HL-60 (cell line): ENCODE data around the gene IFITM10.

Source experiments
- DNase-seq, 2 experiments: peaks; one replicate each; pipeline ENCODE4 v3.0.0-alpha.2; 2010 to 2020; ENCODE audit warnings: low read depth in 1 of 2, low spot score in 1 of 2
- H3K27ac ChIP-seq: fragments of 250-450 bp; sonication (Bioruptor Pico); replicated peaks from 2 replicates; pipeline ENCODE4 v1.5.1; 2020; ENCODE audit warnings: mild to moderate bottlenecking, moderate library complexity
- H3K27me3 ChIP-seq: fragments of 250-450 bp; sonication (Bioruptor Pico); 2 replicates; pipeline ENCODE4 v1.5.1; 2021; ENCODE audit warnings: mild to moderate bottlenecking, moderate library complexity; ENCODE audit not compliant: insufficient read depth, poor library complexity, severe bottlenecking
- H3K4me3 ChIP-seq: replicated peaks from 2 replicates; pipeline ENCODE4 v1.5.1; 2011; ENCODE audit warnings: mild to moderate bottlenecking, control low read depth, low read length; ENCODE audit not compliant: insufficient read depth
- GABPA ChIP-seq: IDR thresholded peaks from 2 replicates; pipeline ENCODE4 v1.6.1; 2012; ENCODE audit warnings: low read depth
- POLR2AphosphoS5 ChIP-seq: IDR thresholded peaks from 2 replicates; pipeline ENCODE4 v1.6.1; 2012; ENCODE audit warnings: low read depth
- SPI1 ChIP-seq: IDR thresholded peaks from 2 replicates; pipeline ENCODE4 v1.6.1; 2012; ENCODE audit warnings: low read depth, mild to moderate bottlenecking, borderline replicate concordance
- TF ChIP-seq, protein P1 (sequence below): IDR thresholded peaks from 2 replicates; pipeline ENCODE4 v1.6.1; 2012; ENCODE audit warnings: low read depth; ENCODE audit not compliant: insufficient replicate concordance
- TF ChIP-seq, protein P2 (sequence below): IDR thresholded peaks from one replicate; pipeline ENCODE4 v1.5.1; 2011; ENCODE audit warnings: low read length, control low read depth, inconsistent platforms; ENCODE audit not compliant: insufficient read depth

Gene IFITM10

GRCh38 chr11:1728931-1729691 is 21.3 kb downstream of the IFITM10 start:
- H3K27ac ChIP-seq: no peak overlapping the region
- TF ChIP-seq, protein P1, sequence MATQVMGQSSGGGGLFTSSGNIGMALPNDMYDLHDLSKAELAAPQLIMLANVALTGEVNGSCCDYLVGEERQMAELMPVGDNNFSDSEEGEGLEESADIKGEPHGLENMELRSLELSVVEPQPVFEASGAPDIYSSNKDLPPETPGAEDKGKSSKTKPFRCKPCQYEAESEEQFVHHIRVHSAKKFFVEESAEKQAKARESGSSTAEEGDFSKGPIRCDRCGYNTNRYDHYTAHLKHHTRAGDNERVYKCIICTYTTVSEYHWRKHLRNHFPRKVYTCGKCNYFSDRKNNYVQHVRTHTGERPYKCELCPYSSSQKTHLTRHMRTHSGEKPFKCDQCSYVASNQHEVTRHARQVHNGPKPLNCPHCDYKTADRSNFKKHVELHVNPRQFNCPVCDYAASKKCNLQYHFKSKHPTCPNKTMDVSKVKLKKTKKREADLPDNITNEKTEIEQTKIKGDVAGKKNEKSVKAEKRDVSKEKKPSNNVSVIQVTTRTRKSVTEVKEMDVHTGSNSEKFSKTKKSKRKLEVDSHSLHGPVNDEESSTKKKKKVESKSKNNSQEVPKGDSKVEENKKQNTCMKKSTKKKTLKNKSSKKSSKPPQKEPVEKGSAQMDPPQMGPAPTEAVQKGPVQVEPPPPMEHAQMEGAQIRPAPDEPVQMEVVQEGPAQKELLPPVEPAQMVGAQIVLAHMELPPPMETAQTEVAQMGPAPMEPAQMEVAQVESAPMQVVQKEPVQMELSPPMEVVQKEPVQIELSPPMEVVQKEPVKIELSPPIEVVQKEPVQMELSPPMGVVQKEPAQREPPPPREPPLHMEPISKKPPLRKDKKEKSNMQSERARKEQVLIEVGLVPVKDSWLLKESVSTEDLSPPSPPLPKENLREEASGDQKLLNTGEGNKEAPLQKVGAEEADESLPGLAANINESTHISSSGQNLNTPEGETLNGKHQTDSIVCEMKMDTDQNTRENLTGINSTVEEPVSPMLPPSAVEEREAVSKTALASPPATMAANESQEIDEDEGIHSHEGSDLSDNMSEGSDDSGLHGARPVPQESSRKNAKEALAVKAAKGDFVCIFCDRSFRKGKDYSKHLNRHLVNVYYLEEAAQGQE: no peak
- TF ChIP-seq, protein P2, sequence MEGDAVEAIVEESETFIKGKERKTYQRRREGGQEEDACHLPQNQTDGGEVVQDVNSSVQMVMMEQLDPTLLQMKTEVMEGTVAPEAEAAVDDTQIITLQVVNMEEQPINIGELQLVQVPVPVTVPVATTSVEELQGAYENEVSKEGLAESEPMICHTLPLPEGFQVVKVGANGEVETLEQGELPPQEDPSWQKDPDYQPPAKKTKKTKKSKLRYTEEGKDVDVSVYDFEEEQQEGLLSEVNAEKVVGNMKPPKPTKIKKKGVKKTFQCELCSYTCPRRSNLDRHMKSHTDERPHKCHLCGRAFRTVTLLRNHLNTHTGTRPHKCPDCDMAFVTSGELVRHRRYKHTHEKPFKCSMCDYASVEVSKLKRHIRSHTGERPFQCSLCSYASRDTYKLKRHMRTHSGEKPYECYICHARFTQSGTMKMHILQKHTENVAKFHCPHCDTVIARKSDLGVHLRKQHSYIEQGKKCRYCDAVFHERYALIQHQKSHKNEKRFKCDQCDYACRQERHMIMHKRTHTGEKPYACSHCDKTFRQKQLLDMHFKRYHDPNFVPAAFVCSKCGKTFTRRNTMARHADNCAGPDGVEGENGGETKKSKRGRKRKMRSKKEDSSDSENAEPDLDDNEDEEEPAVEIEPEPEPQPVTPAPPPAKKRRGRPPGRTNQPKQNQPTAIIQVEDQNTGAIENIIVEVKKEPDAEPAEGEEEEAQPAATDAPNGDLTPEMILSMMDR: no peak
- TF ChIP-seq POLR2AphosphoS5: no peak
- no peak for TF ChIP-seq GABPA
- TF ChIP-seq SPI1: no peak
- peak in 1 of 2 experiments; percentile 31 for DNase-seq
- peaks cover 21% of the 10 kb centered on the region for H3K27me3 ChIP-seq
- peak overlapping the region; percentile 22 for H3K4me3 ChIP-seq

DNA sequence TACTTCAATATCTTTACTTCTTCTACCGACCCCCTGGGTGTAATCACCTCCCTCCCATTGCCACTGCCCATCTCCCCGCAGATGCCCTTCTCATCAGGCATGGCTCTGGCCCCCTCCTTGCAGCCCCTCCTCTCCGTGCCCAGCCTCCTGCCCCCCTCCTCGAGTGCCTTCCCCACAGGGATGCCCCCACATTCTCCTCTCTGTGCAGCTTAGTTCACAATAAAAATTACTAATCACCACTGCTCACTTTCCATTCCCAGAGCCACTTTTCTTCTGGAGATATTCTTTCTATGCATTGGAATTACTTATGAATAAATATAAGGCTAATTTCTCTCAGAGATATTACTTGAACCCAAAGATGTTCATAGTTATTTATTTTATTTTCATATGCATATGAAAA is 22.1 kb downstream of the IFITM10 start:
- DNase-seq: no peak
- peaks cover 14% of the 10 kb centered on the region for H3K27me3 ChIP-seq
- H3K4me3 ChIP-seq: no peak overlapping the region
- TF ChIP-seq GABPA (no peak), POLR2AphosphoS5 (no peak), SPI1 (no peak)
- TF ChIP-seq, protein P1: no peak
- TF ChIP-seq, protein P2: no peak
- H3K27ac ChIP-seq: no peak overlapping the region

DNA sequence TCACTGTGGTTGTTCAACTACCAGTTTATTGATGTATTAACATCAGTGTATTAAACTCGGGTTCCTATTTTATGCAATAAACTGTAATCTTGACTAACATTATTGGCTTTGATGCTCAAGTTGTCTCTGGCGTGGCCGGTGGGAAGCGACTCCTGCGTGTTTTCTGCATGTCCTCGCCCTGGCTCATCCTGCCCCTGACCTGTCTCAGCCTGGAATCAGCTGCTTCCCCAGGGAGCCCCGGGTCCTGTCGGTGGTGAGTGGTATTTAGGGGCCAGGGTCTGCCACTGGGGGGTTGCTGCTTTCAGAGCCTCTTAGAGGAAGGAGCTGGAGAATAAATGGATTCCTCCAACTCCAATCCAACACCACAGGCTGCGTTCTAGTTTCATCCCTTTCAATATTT is 22.5 kb downstream of the IFITM10 start:
- no peak overlapping the region for H3K27ac ChIP-seq
- no peak for TF ChIP-seq POLR2AphosphoS5
- TF ChIP-seq, protein P1: no peak
- no peak for TF ChIP-seq GABPA
- TF ChIP-seq, protein P2: no peak
- TF ChIP-seq SPI1: no peak
- no peak for DNase-seq
- no peak overlapping the region for H3K4me3 ChIP-seq
- H3K27me3 ChIP-seq: peaks cover 10% of the 10 kb centered on the region
